Lower lobe of right lung (tissue), 2 donors: ENCODE data around the gene PKMYT1. TPM values are rescaled to one million over a fixed set of nuclear protein-coding genes. Genes with fewer than 3 reads are reported as not detected.

Experiments used
- ATAC-seq, 2 donors: fragments of 200-7000 bp; cut with Tn5 transposase; one replicate each; pipeline ENCODE4 v1.9.1; 2020 to 2022; ENCODE audit warnings: mild to moderate bottlenecking in 2 of 2, moderate library complexity in 2 of 2
- DNase-seq: peaks from one replicate; pipeline ENCODE4 v3.0.0-alpha.2; 2020
- H3K27ac ChIP-seq: fragments of 200-600 bp; one replicate; pipeline ENCODE4 v1.8.0; 2022
- H3K27me3 ChIP-seq: fragments of 200-600 bp; one replicate; pipeline ENCODE4 v1.8.0; 2022; ENCODE audit warnings: low read depth
- H3K36me3 ChIP-seq: fragments of 200-600 bp; one replicate; pipeline ENCODE4 v1.8.0; 2022; ENCODE audit warnings: mild to moderate bottlenecking
- H3K4me1 ChIP-seq: fragments of 200-600 bp; one replicate; pipeline ENCODE4 v1.8.0; 2022
- H3K4me3 ChIP-seq: fragments of 200-600 bp; one replicate; pipeline ENCODE4 v1.8.0; 2022; ENCODE audit warnings: mild to moderate bottlenecking
- H3K9me3 ChIP-seq: fragments of 200-600 bp; one replicate; pipeline ENCODE4 v1.8.0; 2022
- CTCF ChIP-seq: fragments of 200-600 bp; IDR thresholded peaks from one replicate; pipeline ENCODE4 v1.8.0; 2022; ENCODE audit warnings: antibody characterized with exemption, mild to moderate bottlenecking
- intact Hi-C: fragments of 100-400 bp; cut with DNase I; formaldehyde crosslinking; loops from one replicate; pipeline ENCODE4 v1.11.0; 2022
- total RNA-seq: library from RNA; stranded (reverse); fragmentation: NEBNext Ultra II Directional; extraction: Animal tissue kit (Norgen Biotek cat#: 25700); gene quantifications from one replicate; pipeline ENCODE4 v1.2.1, GENCODE V29; 2021
- donor health status: DM: no; HTN: yes; CAD: no; lungs with severe emphysema.

PKMYT1 gene
- total RNA-seq, 1 donor from 2014 or later = 4.0 TPM

- ATAC-seq = peak; percentile 95 to 97
- DNase-seq = peak; percentile 94
- Histone ChIP-seq H3K36me3 (peaks cover 33% of the 10 kb centered on the region), H3K4me1 (peaks cover 10% of the 10 kb centered on the region), H3K27me3 (no peaks in the 10 kb centered on the region), H3K9me3 (no peaks in the 10 kb centered on the region), H3K4me3 (no peak overlapping the region), H3K27ac (no peak overlapping the region)
- TF ChIP-seq CTCF = peak; percentile 99
- intact Hi-C loops = loop anchor here (10.0 kb wide), 1 partner anchor 52 kb away; no protein-coding TSS in a partner anchor
Observed at GRCh38 chr16:2927010-2927646, 53.1 kb downstream of the PKMYT1 start.

- no peaks in the 10 kb centered on the region for H3K9me3 ChIP-seq
- intact Hi-C loops = loop anchor here (10.0 kb wide), 1 partner anchor 52 kb away; no protein-coding TSS in a partner anchor
- no peak for TF ChIP-seq CTCF
- DNase-seq (no peak), ATAC-seq (no peak)
- H3K36me3 ChIP-seq = peaks cover 35% of the 10 kb centered on the region
- H3K4me1 ChIP-seq = peaks cover 10% of the 10 kb centered on the region
- H3K4me3 ChIP-seq = no peak overlapping the region
- H3K27me3 ChIP-seq = no peaks in the 10 kb centered on the region
- no peak overlapping the region for H3K27ac ChIP-seq
Observed at GRCh38 chr16:2926650-2926999, 53.6 kb downstream of the PKMYT1 start.

GRCh38 chr16:2925951-2926649 lies 54.1 kb downstream of the PKMYT1 start:
- peaks cover 10% of the 10 kb centered on the region for H3K4me1 ChIP-seq
- H3K9me3 ChIP-seq = no peaks in the 10 kb centered on the region
- H3K27me3 ChIP-seq = no peaks in the 10 kb centered on the region
- intact Hi-C loops = loop anchor here (10.0 kb wide), 1 partner anchor 51 kb away; no protein-coding TSS in a partner anchor
- no peak for ATAC-seq
- TF ChIP-seq CTCF = no peak
- H3K4me3 ChIP-seq = no peak overlapping the region
- peaks cover 36% of the 10 kb centered on the region for H3K36me3 ChIP-seq
- no peak overlapping the region for H3K27ac ChIP-seq
- DNase-seq = no peak

GRCh38 chr16:2924901-2925755 lies 55.1 kb downstream of the PKMYT1 start:
- H3K4me1 ChIP-seq = peaks cover 10% of the 10 kb centered on the region
- peaks cover 26% of the 10 kb centered on the region for H3K36me3 ChIP-seq
- no peak overlapping the region for H3K27ac ChIP-seq
- H3K27me3 ChIP-seq = no peaks in the 10 kb centered on the region
- H3K4me3 ChIP-seq = no peak overlapping the region
- intact Hi-C loops = loop anchor here (10.0 kb wide), 1 partner anchor 50 kb away; no protein-coding TSS in a partner anchor
- no peak for DNase-seq
- no peak for TF ChIP-seq CTCF
- H3K9me3 ChIP-seq = no peaks in the 10 kb centered on the region
- ATAC-seq = peak in 1 of 2 donors; percentile 3

- DNase-seq (no peak), ATAC-seq (no peak)
- Histone ChIP-seq H3K4me1 (peaks cover 20% of the 10 kb centered on the region), H3K4me3 (no peak overlapping the region), H3K9me3 (no peaks in the 10 kb centered on the region), H3K27ac (no peak overlapping the region), H3K36me3 (peaks cover 21% of the 10 kb centered on the region), H3K27me3 (no peaks in the 10 kb centered on the region)
- intact Hi-C loops = loop anchor here (10.0 kb wide), 1 partner anchor 49 kb away; no protein-coding TSS in a partner anchor
- no peak for TF ChIP-seq CTCF
Observed at GRCh38 chr16:2923481-2923880, 56.8 kb downstream of the PKMYT1 start.
